GM19468 (cell line): ENCODE results near the gene DNMT1.
A peak's percentile ranks its signal among the peaks of the same experiment; 100 is the strongest.

ENCODE experiments used
- ATAC-seq: cut with Tn5 transposase; IDR thresholded peaks from one replicate; pipeline ENCODE4 v1.9.1; 2021; ENCODE audit warnings: mild to moderate bottlenecking, moderate library complexity, moderate number of reproducible peaks; ENCODE audit not compliant: unreplicated experiment; ENCODE audit errors: extremely low read depth

The DNMT1 gene

GRCh38 chr19:10104665-10105508 is 89.9 kb downstream of the DNMT1 start:
- peak; percentile 43 for ATAC-seq

- ATAC-seq = no peak
These were observed 90.6 kb downstream of the DNMT1 start for GRCh38 chr19:10104130-10104513.

GRCh38 chr19:10102787-10103236 is 91.9 kb downstream of the DNMT1 start:
- no peak for ATAC-seq

- no peak for ATAC-seq
These were observed 94.5 kb downstream of the DNMT1 start for GRCh38 chr19:10100163-10100785.

GRCh38 chr19:10096615-10096963 is 98.2 kb downstream of the DNMT1 start:
- no peak for ATAC-seq

GRCh38 chr19:10095948-10096614 is 98.7 kb downstream of the DNMT1 start:
- peak; percentile 73 for ATAC-seq

- no peak for ATAC-seq
These were observed 99.2 kb downstream of the DNMT1 start for GRCh38 chr19:10095622-10095947.

- ATAC-seq = no peak
These were observed 101.2 kb downstream of the DNMT1 start for GRCh38 chr19:10093295-10094186.

GRCh38 chr19:10092648-10093294 is 102.0 kb downstream of the DNMT1 start:
- ATAC-seq = no peak

- ATAC-seq = no peak
These were observed 102.7 kb downstream of the DNMT1 start for GRCh38 chr19:10091895-10092641.

- ATAC-seq = no peak
These were observed 103.4 kb downstream of the DNMT1 start for GRCh38 chr19:10091370-10091687.

GRCh38 chr19:10089801-10090375 is 104.9 kb downstream of the DNMT1 start:
- ATAC-seq = no peak

- no peak for ATAC-seq
These were observed 105.7 kb downstream of the DNMT1 start for GRCh38 chr19:10088949-10089554.

- no peak for ATAC-seq
These were observed 107.3 kb downstream of the DNMT1 start for GRCh38 chr19:10087296-10088061.

- no peak for ATAC-seq
These were observed 108.1 kb downstream of the DNMT1 start for GRCh38 chr19:10086591-10087192.

- ATAC-seq = peak; percentile 62
These were observed 108.8 kb downstream of the DNMT1 start, which contains the start of gene SHFL for GRCh38 chr19:10085641-10086590. Gene SHFL, plus strand, starts transcription at chr19:10086317. Its CDS starts 111 bp downstream, at chr19:10086428.
